ENCODE results near the gene ARHGEF2.

ARHGEF2 gene

DNA sequence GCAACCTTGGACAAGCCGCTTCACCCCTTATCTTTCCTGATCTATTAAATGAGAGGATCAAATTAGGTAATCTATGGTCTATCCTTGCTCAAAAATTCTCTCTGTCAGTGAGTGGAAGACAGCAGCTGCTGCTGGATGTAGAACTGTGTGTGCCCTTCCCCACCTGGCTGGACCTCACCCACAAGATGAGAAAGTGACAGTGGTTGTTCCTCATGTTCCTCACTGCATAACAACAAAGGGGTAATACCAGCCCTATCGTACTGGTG, 25.5 kb upstream of the ARHGEF2 start:
- no peak for DNase-seq (ENCODE audit: low read depth)

DNA sequence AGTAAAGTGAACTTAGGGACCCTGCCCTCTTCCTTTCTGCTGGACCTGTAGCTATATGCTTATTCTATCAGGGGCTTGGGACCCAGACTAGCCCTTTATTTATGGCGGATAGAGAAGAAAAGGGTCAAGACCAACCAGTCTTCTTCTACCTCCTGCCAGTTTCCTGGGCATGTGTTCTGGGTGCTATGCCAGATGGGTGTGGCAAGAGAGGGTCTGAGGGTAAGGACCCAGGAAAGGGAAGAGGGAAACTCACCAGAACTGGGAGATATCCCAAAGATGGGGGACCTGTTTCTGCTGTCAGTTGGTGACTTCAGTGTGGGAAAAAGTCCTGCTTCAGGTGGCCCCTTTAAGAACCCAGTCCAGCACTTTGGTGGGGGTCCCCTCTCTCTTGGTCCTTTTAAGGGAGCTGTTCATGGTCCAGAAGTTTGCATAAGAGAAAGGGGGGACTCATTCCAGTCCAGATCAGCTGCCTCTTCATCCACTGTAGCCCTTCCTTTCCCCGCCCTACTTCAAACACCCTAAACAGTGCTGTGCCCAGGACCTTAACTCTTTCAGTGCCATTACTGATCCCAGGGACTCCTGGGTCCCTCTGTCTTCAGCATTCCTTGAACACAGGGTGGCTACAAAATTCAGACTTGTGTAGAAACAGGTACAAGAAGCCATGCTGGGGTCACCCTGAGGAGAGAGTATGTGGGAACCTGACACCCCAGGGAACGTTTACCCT, 24.0 kb upstream of the ARHGEF2 start:
- no peak for DNase-seq (ENCODE audit: low read depth)
- H3K4me3 ChIP-seq (ENCODE audit: low read length): no peak overlapping the region
- TF ChIP-seq, protein P1, sequence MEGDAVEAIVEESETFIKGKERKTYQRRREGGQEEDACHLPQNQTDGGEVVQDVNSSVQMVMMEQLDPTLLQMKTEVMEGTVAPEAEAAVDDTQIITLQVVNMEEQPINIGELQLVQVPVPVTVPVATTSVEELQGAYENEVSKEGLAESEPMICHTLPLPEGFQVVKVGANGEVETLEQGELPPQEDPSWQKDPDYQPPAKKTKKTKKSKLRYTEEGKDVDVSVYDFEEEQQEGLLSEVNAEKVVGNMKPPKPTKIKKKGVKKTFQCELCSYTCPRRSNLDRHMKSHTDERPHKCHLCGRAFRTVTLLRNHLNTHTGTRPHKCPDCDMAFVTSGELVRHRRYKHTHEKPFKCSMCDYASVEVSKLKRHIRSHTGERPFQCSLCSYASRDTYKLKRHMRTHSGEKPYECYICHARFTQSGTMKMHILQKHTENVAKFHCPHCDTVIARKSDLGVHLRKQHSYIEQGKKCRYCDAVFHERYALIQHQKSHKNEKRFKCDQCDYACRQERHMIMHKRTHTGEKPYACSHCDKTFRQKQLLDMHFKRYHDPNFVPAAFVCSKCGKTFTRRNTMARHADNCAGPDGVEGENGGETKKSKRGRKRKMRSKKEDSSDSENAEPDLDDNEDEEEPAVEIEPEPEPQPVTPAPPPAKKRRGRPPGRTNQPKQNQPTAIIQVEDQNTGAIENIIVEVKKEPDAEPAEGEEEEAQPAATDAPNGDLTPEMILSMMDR (conservative IDR thresholded peaks at IDR 0.05; ENCODE audit: low read depth, low read length): no peak

More for the DNA sequence above, 25.5 kb upstream of the ARHGEF2 start:
- TF ChIP-seq, protein P1 (conservative IDR thresholded peaks at IDR 0.05; ENCODE audit: low read depth, low read length): no peak
- H3K4me3 ChIP-seq (ENCODE audit: low read length): no peak overlapping the region

DNA sequence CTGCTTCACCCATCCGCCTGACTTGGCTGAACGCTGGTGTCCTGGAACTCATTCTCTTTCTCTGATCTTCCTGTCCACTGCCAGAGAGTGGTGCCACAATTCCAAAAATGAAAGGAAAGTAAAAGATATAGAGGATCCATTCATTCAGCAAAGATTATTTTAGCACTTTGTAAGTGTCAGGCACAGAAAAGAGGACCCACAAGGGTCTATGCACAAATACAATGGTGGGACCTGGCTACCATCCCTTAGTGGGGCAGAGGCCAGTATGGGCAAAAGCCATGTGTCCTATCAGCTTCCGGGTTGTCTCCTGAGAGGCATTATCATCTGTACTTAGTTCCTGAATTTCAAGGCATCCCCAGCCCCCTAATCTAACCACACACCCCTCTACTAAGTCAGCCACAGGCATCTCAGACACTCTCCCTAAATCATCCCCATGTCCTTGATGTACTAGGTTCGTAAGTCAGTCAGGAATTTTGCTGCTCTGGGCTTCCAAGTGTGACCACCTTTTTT, 23.4 kb upstream of the ARHGEF2 start:
- TF ChIP-seq, protein P1 (conservative IDR thresholded peaks at IDR 0.05; ENCODE audit: low read depth, low read length): no peak
- no peak overlapping the region for H3K4me3 ChIP-seq (ENCODE audit: low read length)
- no peak for DNase-seq (ENCODE audit: low read depth)

DNA sequence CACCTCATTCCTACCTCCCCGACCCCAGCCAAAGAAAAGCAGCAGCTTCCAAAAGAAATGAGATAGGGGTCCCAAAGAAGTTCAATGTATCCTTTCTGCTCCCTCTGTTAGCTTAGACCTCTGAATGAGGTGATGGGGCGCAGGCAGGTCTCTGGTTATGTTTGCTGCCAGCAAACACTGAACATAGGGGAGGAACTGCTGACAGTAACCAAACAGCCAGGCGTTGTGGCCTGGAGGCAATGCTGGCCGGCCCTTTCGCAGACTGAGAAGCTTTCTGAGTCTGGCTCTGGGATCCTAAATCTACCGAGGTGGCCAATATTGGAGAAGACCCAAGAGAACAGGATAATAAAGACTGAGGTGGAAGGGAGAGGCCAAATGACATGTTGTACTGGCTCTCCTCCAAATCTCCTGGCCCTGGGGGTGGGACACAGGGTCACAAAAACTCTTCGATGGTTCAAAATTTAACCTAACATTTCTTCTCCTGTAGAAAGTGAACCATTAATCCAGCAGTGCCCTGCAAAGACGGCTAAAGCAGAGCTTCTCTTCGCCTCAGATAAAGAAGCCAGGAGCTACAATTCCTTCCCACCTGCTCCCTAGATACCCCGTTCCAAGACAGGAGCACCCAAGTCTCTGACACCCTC, 22.8 kb upstream of the ARHGEF2 start:
- H3K4me3 ChIP-seq (ENCODE audit: low read length): no peak overlapping the region
- TF ChIP-seq, protein P1 (conservative IDR thresholded peaks at IDR 0.05; ENCODE audit: low read depth, low read length): no peak
- no peak for DNase-seq (ENCODE audit: low read depth)

DNA sequence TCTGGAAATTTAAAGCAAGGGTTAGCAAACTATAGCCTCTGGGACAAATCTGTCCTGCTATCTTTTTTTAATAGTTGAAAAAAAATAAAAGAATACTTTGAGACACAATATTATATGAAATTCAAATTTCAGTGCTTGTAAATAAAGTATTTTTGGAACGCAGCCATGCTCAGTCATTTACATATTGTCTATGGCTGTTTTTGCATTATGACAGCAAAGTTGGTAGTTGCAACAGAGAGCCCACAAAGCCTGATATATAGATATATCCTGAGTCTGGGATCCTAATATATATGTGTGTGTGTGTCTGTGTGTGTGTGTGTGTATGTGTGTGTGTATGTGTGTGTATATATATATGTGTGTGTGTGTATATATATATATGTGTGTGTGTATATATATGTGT, 21.6 kb upstream of the ARHGEF2 start:
- TF ChIP-seq, protein P1 (conservative IDR thresholded peaks at IDR 0.05; ENCODE audit: low read depth, low read length): no peak
- DNase-seq (ENCODE audit: low read depth): no peak
- no peak overlapping the region for H3K4me3 ChIP-seq (ENCODE audit: low read length)

DNA sequence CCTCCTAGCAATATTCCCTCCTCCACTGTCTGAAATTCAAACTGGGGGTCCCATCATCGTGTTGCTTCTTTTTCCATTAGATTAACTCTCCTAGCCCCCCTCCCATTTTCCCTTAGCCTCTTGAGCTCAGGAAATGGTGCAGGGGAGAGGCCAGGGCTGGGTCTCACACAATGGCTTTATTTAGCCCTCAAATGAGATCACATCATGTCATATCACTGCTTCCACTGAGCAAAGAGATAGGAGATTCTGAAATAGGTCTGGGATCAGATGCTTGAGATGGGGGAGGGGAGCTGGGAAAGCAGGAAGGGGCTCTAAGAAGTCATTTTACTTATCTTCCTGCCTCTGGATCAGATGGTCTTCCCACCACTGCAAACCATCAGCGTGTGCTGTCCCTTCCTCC, 17.8 kb upstream of the ARHGEF2 start:
- H3K4me3 ChIP-seq (ENCODE audit: low read length): no peak overlapping the region
- DNase-seq (ENCODE audit: low read depth): no peak
- TF ChIP-seq, protein P1 (conservative IDR thresholded peaks at IDR 0.05; ENCODE audit: low read depth, low read length): no peak

DNA sequence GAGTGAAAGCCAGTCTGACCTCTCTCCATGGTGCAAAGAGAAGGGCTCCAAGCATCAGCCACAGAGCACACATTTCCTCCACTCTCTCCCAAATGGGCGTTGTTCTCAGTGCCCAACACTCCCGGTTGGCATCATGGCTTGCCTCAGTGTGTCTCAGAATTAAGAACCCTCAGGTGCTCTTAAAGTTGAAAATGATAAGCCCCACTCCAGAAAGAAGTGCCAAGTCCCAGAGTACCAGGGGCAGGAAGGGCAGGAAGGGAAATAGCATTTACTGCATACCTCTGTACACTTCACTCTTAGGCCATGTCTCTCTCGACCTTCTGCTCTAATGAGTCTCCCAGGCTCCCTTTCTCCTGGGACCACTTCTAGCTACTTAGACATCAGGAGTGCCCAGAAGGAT, 15.2 kb upstream of the ARHGEF2 start:
- no peak overlapping the region for H3K4me3 ChIP-seq (ENCODE audit: low read length)
- DNase-seq (ENCODE audit: low read depth): no peak
- TF ChIP-seq, protein P1 (conservative IDR thresholded peaks at IDR 0.05; ENCODE audit: low read depth, low read length): no peak
